Liver (tissue), 2 donors: ENCODE data around the gene LCP1.

ENCODE experiments used
- ATF3 ChIP-seq: IDR thresholded peaks from 2 replicates; pipeline ENCODE4 v1.6.1; 2016; ENCODE audit warnings: antibody characterized with exemption
- HNF4G ChIP-seq: IDR thresholded peaks from 2 replicates; pipeline ENCODE4 v1.6.1; 2016; ENCODE audit warnings: antibody characterized with exemption
- JUND ChIP-seq, 2 donors: IDR thresholded peaks; 2 replicates each; pipeline ENCODE4 v1.6.1; 2016; ENCODE audit warnings: antibody characterized with exemption in 2 of 2
- RAD21 ChIP-seq, 2 donors: IDR thresholded peaks; 2 replicates each; pipeline ENCODE4 v1.6.1; 2016; ENCODE audit warnings: antibody characterized with exemption in 2 of 2, mild to moderate bottlenecking in 2 of 2
- REST ChIP-seq: IDR thresholded peaks from 2 replicates; pipeline ENCODE4 v1.6.1; 2016; ENCODE audit warnings: antibody characterized with exemption, mild to moderate bottlenecking
- SP1 ChIP-seq: IDR thresholded peaks from 2 replicates; pipeline ENCODE4 v1.6.1; 2018; ENCODE audit warnings: antibody characterized with exemption, mild to moderate bottlenecking
- donor health status: healthy.

- no peak for TF ChIP-seq JUND (IDR thresholded peaks at IDR 0.05)
- no peak for TF ChIP-seq HNF4G
- TF ChIP-seq ATF3: no peak
- TF ChIP-seq REST: no peak
- no peak for TF ChIP-seq RAD21 (IDR thresholded peaks at IDR 0.05)
- TF ChIP-seq SP1: no peak
Measured at GRCh38 chr13:46229251-46229650, 47.3 kb upstream of the LCP1 start.
